WTC11 (cell line): ENCODE data around the gene CTIF. TPM values are rescaled to one million over a fixed set of nuclear protein-coding genes. Genes with fewer than 3 reads are reported as not detected.

Source experiments
- ATAC-seq: fragments of 200-7000 bp; cut with Tn5 transposase; 2 replicates; pipeline ENCODE4 v1.10.0; 2021; ENCODE audit warnings: mild to moderate bottlenecking, moderate library complexity
- CTCF ChIA-PET: fragments of 300-600 bp; sonication (Branson Sonifier 250); formaldehyde crosslinking; loops from one replicate; lab custom pipeline; 2021; ENCODE audit warnings: antibody characterized with exemption; lab: Charles Lee
- POLR2A ChIA-PET: fragments of 350-600 bp; sonication (Branson Sonifier 250); formaldehyde crosslinking; loops from one replicate; lab custom pipeline; 2021; ENCODE audit warnings: antibody characterized with exemption; lab: Charles Lee
- DNase-seq: peaks from one replicate; pipeline ENCODE4 v3.0.0; 2021; ENCODE audit warnings: low spot score
- H3K27ac Mint-ChIP-seq: 2 replicates; pipeline ENCODE4 v1.8.0; 2021; ENCODE audit warnings: mixed read lengths
- H3K27me3 Mint-ChIP-seq: 2 replicates; pipeline ENCODE4 v1.8.0; 2021; ENCODE audit warnings: low read depth, mild to moderate bottlenecking, moderate library complexity, mixed read lengths
- H3K36me3 Mint-ChIP-seq: 2 replicates; pipeline ENCODE4 v1.8.0; 2021; ENCODE audit warnings: mixed read lengths
- H3K4me1 Mint-ChIP-seq: 2 replicates; pipeline ENCODE4 v1.8.0; 2022; ENCODE audit warnings: mixed read lengths
- H3K4me3 Mint-ChIP-seq: 2 replicates; pipeline ENCODE4 v1.8.0; 2021; ENCODE audit warnings: mild to moderate bottlenecking, moderate library complexity, mixed read lengths
- H3K9me3 Mint-ChIP-seq: 2 replicates; pipeline ENCODE4 v1.8.0; 2021; ENCODE audit warnings: mixed read lengths
- ELF4 ChIP-seq: sonication (generic); formaldehyde crosslinking; IDR thresholded peaks from 2 replicates; pipeline ENCODE4 v1.8.1; 2022; ENCODE audit warnings: low read depth, mild to moderate bottlenecking, moderate library complexity, missing genetic modification reagents
- ESRRA ChIP-seq: sonication (generic); formaldehyde crosslinking; IDR thresholded peaks from 2 replicates; pipeline ENCODE4 v1.8.1; 2022; ENCODE audit warnings: mild to moderate bottlenecking, missing genetic modification reagents, borderline replicate concordance
- FOXJ3 ChIP-seq: sonication (generic); formaldehyde crosslinking; IDR thresholded peaks from 2 replicates; pipeline ENCODE4 v1.9.0; 2021; ENCODE audit warnings: missing genetic modification reagents, mild to moderate bottlenecking, borderline replicate concordance
- FOXK1 ChIP-seq: sonication (generic); formaldehyde crosslinking; IDR thresholded peaks from 2 replicates; pipeline ENCODE4 v1.8.0; 2022; ENCODE audit warnings: mild to moderate bottlenecking, moderate library complexity, missing genetic modification reagents
- NFE2L1 ChIP-seq: sonication (generic); formaldehyde crosslinking; IDR thresholded peaks from 2 replicates; pipeline ENCODE4 v1.8.1; 2023; ENCODE audit warnings: missing genetic modification reagents
- NFYB ChIP-seq: sonication (generic); formaldehyde crosslinking; conservative IDR thresholded peaks from 2 replicates; pipeline ENCODE4 v1.8.0; 2022; ENCODE audit warnings: low read depth, missing genetic modification reagents
- NR3C1 ChIP-seq: sonication (generic); formaldehyde crosslinking; conservative IDR thresholded peaks from 2 replicates; pipeline ENCODE4 v1.8.1; 2023; ENCODE audit warnings: low read depth, mild to moderate bottlenecking, missing genetic modification reagents
- RELA ChIP-seq: sonication (generic); formaldehyde crosslinking; IDR thresholded peaks from 2 replicates; pipeline ENCODE4 v1.8.1; 2022; ENCODE audit warnings: missing genetic modification reagents, mild to moderate bottlenecking, borderline replicate concordance
- TEAD4 ChIP-seq: sonication (generic); formaldehyde crosslinking; IDR thresholded peaks from 2 replicates; pipeline ENCODE4 v1.8.0; 2022; ENCODE audit warnings: mild to moderate bottlenecking, missing genetic modification reagents
- USF1 ChIP-seq: sonication (generic); formaldehyde crosslinking; IDR thresholded peaks from 2 replicates; pipeline ENCODE4 v1.8.0; 2022; ENCODE audit warnings: mild to moderate bottlenecking, missing genetic modification reagents
- USF2 ChIP-seq: sonication (generic); formaldehyde crosslinking; IDR thresholded peaks from 2 replicates; pipeline ENCODE4 v1.8.1; 2023; ENCODE audit warnings: mild to moderate bottlenecking, missing genetic modification reagents, moderate library complexity
- ZNF121 ChIP-seq: sonication (generic); formaldehyde crosslinking; IDR thresholded peaks from 2 replicates; pipeline ENCODE4 v1.8.0; 2023; ENCODE audit warnings: missing genetic modification reagents
- ZNF263 ChIP-seq: sonication (generic); formaldehyde crosslinking; IDR thresholded peaks from 2 replicates; pipeline ENCODE4 v1.8.1; 2022; ENCODE audit warnings: low read depth, mild to moderate bottlenecking, moderate library complexity, missing genetic modification reagents
- ZNF281 ChIP-seq: sonication (generic); formaldehyde crosslinking; IDR thresholded peaks from 2 replicates; pipeline ENCODE4 v1.8.0; 2023; ENCODE audit warnings: mild to moderate bottlenecking, missing genetic modification reagents
- ZNF416 ChIP-seq: fragments of 250-450 bp; sonication (Bioruptor Pico); IDR thresholded peaks from 2 replicates; pipeline ENCODE4 v1.9.0; 2021; ENCODE audit warnings: mild to moderate bottlenecking, inconsistent platforms
- total RNA-seq: library from RNA; stranded (reverse); gene quantifications from 3 replicates; pipeline ENCODE4 v1.2.3, GENCODE V29; 2021
- TF ChIP-seq, protein P1 (sequence below): sonication (generic); formaldehyde crosslinking; IDR thresholded peaks from 2 replicates; pipeline ENCODE4 v1.8.1; 2023; ENCODE audit warnings: mild to moderate bottlenecking, missing genetic modification reagents, borderline replicate concordance
- TF ChIP-seq, protein P2 (sequence below): fragments of 250-450 bp; sonication (Bioruptor Pico); IDR thresholded peaks from 2 replicates; pipeline ENCODE4 v1.9.0; 2021; ENCODE audit warnings: mild to moderate bottlenecking
- TF ChIP-seq, protein P3 (sequence below): sonication (generic); formaldehyde crosslinking; IDR thresholded peaks from 2 replicates; pipeline ENCODE4 v1.8.1; 2023; ENCODE audit warnings: mild to moderate bottlenecking, missing genetic modification reagents
- TF ChIP-seq, protein P4 (sequence below): sonication (generic); formaldehyde crosslinking; IDR thresholded peaks from 2 replicates; pipeline ENCODE4 v1.8.1; 2023; ENCODE audit warnings: mild to moderate bottlenecking, moderate library complexity, missing genetic modification reagents

The CTIF gene
- total RNA-seq, 1 experiment from 2014 or later: 28.5 TPM

DNA sequence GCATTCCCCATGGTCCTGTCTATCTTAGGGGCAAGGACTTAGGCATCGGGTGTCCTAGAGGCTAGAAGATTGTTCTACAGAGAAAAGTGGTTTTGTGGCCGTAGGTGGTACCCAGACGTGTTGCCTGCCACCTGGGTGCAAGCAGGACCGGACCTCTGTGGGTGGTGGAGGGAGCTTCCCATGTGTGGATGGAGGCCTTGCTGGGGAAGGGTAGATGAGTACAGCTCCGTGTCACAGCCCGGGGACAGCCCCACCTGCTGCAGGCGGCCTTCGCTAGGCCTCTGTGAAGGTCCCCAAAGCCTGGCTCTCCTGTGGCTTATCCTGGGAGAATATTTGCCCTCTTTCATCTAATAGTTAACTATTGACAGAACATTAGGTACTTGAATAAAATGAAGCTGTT, 25.3 kb downstream of the CTIF start:
- no peak for ATAC-seq
- no peak overlapping the region for H3K4me3 Mint-ChIP-seq
- CTCF ChIA-PET: interaction anchor here (1.0 kb wide), 1 partner anchor 9 kb away, joined by 6 read pairs; no protein-coding TSS in a partner anchor
- no peak for TF ChIP-seq FOXK1 (CRISPR knock-in tag)
- TF ChIP-seq, protein P1, sequence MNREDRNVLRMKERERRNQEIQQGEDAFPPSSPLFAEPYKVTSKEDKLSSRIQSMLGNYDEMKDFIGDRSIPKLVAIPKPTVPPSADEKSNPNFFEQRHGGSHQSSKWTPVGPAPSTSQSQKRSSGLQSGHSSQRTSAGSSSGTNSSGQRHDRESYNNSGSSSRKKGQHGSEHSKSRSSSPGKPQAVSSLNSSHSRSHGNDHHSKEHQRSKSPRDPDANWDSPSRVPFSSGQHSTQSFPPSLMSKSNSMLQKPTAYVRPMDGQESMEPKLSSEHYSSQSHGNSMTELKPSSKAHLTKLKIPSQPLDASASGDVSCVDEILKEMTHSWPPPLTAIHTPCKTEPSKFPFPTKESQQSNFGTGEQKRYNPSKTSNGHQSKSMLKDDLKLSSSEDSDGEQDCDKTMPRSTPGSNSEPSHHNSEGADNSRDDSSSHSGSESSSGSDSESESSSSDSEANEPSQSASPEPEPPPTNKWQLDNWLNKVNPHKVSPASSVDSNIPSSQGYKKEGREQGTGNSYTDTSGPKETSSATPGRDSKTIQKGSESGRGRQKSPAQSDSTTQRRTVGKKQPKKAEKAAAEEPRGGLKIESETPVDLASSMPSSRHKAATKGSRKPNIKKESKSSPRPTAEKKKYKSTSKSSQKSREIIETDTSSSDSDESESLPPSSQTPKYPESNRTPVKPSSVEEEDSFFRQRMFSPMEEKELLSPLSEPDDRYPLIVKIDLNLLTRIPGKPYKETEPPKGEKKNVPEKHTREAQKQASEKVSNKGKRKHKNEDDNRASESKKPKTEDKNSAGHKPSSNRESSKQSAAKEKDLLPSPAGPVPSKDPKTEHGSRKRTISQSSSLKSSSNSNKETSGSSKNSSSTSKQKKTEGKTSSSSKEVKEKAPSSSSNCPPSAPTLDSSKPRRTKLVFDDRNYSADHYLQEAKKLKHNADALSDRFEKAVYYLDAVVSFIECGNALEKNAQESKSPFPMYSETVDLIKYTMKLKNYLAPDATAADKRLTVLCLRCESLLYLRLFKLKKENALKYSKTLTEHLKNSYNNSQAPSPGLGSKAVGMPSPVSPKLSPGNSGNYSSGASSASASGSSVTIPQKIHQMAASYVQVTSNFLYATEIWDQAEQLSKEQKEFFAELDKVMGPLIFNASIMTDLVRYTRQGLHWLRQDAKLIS (CRISPR knock-in tag): no peak
- H3K27ac Mint-ChIP-seq: no peak overlapping the region
- DNase-seq: no peak
- peaks cover 14% of the 10 kb centered on the region for H3K36me3 Mint-ChIP-seq
- H3K27me3 Mint-ChIP-seq: no peaks in the 10 kb centered on the region; the same call in 1 of the 2 replicates
- POLR2A ChIA-PET: no interaction called here
- peaks cover 21% of the 10 kb centered on the region for H3K9me3 Mint-ChIP-seq
- peaks cover 32% of the 10 kb centered on the region for H3K4me1 Mint-ChIP-seq

- Mint-ChIP-seq H3K27me3 (no peaks in the 10 kb centered on the region; the same call in 1 of the 2 replicates), H3K27ac (no peak overlapping the region), H3K4me1 (peaks cover 35% of the 10 kb centered on the region), H3K4me3 (no peak overlapping the region), H3K9me3 (peaks cover 18% of the 10 kb centered on the region), H3K36me3 (peaks cover 14% of the 10 kb centered on the region)
- no peak for TF ChIP-seq ZNF281
- TF ChIP-seq NR3C1 (CRISPR knock-in tag): no peak
- no peak for TF ChIP-seq ZNF121 (CRISPR knock-in tag)
- TF ChIP-seq NFE2L1 (CRISPR knock-in tag): no peak
- TF ChIP-seq TEAD4: no peak
- TF ChIP-seq ZNF263 (CRISPR knock-in tag): no peak
- ChIA-PET CTCF (no interaction called here), POLR2A (no interaction called here)
- ATAC-seq: no peak
- no peak for DNase-seq
These were observed 26.3 kb downstream of the CTIF start for GRCh38 chr18:48565105-48565504.

DNA sequence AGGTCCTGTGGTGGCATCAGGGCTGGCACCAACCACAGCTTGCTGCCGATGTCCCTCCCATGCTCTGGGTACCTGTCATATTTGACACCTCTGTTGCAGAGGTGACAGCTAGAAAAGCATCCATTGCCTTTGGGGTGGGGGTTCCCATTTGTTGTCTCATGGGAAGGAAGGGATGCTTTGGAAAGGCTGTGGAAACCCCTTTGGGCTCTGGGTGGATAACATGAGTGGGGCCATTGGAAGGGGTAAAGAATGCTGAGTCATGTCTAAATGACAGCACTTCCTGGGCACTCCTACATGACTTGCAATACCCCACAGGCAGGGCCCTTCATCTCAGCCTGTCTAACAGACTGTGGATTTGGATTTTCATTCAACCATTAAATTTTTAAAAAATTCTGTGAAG, 27.8 kb downstream of the CTIF start:
- Mint-ChIP-seq H3K27ac (no peak overlapping the region), H3K27me3 (no peaks in the 10 kb centered on the region; the same call in 1 of the 2 replicates), H3K4me1 (peaks cover 33% of the 10 kb centered on the region), H3K9me3 (peaks cover 18% of the 10 kb centered on the region), H3K4me3 (no peak overlapping the region), H3K36me3 (peaks cover 14% of the 10 kb centered on the region)
- ATAC-seq (no peak), DNase-seq (no peak)
- ChIA-PET POLR2A (no interaction called here), CTCF (no interaction called here)
- TF ChIP-seq NFYB: no peak
- no peak for TF ChIP-seq USF2
- no peak for TF ChIP-seq ZNF121 (CRISPR knock-in tag)
- TF ChIP-seq RELA (CRISPR knock-in tag): no peak
- TF ChIP-seq ZNF416 (CRISPR knock-in tag): no peak
- TF ChIP-seq, protein P2, sequence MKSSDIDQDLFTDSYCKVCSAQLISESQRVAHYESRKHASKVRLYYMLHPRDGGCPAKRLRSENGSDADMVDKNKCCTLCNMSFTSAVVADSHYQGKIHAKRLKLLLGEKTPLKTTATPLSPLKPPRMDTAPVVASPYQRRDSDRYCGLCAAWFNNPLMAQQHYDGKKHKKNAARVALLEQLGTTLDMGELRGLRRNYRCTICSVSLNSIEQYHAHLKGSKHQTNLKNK (CRISPR knock-in tag): no peak
- no peak for TF ChIP-seq USF1 (CRISPR knock-in tag)
- TF ChIP-seq ELF4 (CRISPR knock-in tag): no peak
- no peak for TF ChIP-seq ESRRA
- TF ChIP-seq, protein P3, sequence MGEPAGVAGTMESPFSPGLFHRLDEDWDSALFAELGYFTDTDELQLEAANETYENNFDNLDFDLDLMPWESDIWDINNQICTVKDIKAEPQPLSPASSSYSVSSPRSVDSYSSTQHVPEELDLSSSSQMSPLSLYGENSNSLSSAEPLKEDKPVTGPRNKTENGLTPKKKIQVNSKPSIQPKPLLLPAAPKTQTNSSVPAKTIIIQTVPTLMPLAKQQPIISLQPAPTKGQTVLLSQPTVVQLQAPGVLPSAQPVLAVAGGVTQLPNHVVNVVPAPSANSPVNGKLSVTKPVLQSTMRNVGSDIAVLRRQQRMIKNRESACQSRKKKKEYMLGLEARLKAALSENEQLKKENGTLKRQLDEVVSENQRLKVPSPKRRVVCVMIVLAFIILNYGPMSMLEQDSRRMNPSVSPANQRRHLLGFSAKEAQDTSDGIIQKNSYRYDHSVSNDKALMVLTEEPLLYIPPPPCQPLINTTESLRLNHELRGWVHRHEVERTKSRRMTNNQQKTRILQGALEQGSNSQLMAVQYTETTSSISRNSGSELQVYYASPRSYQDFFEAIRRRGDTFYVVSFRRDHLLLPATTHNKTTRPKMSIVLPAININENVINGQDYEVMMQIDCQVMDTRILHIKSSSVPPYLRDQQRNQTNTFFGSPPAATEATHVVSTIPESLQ: no peak
- TF ChIP-seq FOXJ3 (CRISPR knock-in tag): no peak
- TF ChIP-seq, protein P4, sequence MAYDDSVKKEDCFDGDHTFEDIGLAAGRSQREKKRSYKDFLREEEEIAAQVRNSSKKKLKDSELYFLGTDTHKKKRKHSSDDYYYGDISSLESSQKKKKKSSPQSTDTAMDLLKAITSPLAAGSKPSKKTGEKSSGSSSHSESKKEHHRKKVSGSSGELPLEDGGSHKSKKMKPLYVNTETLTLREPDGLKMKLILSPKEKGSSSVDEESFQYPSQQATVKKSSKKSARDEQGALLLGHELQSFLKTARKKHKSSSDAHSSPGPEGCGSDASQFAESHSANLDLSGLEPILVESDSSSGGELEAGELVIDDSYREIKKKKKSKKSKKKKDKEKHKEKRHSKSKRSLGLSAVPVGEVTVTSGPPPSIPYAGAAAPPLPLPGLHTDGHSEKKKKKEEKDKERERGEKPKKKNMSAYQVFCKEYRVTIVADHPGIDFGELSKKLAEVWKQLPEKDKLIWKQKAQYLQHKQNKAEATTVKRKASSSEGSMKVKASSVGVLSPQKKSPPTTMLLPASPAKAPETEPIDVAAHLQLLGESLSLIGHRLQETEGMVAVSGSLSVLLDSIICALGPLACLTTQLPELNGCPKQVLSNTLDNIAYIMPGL (CRISPR knock-in tag): no peak
